H9 (cell line): ENCODE measurements around the gene TTBK1. TPM values are rescaled to one million over a fixed set of nuclear protein-coding genes. Genes with fewer than 3 reads are reported as not detected.

Source experiments
- DNase-seq: peaks from one replicate; pipeline ENCODE4 v3.0.0-alpha.2; 2017
- H2AFZ ChIP-seq: one replicate; pipeline ENCODE4 v1.6.1; 2013; ENCODE audit warnings: mild to moderate bottlenecking, low read length, control low read depth, moderate library complexity
- H2AK5ac ChIP-seq: 2 replicates; pipeline ENCODE4 v1.6.1; 2013; ENCODE audit warnings: low read length, control low read depth, mixed read lengths; ENCODE audit not compliant: insufficient read length
- H2BK120ac ChIP-seq: one replicate; pipeline ENCODE4 v1.6.1; 2013; ENCODE audit warnings: low read depth, mild to moderate bottlenecking, low read length, control low read depth, inconsistent platforms; ENCODE audit not compliant: poor library complexity, severe bottlenecking
- H2BK12ac ChIP-seq: 2 replicates; pipeline ENCODE4 v1.6.1; 2013; ENCODE audit warnings: low read length, control low read depth, mixed read lengths, low read depth; ENCODE audit not compliant: insufficient read length
- H2BK15ac ChIP-seq: 2 replicates; pipeline ENCODE4 v1.6.1; 2013; ENCODE audit warnings: low read depth, low read length, control low read depth
- H2BK20ac ChIP-seq: one replicate; pipeline ENCODE4 v1.6.1; 2013; ENCODE audit warnings: low read depth, mild to moderate bottlenecking, low read length, control low read depth, inconsistent platforms; ENCODE audit not compliant: poor library complexity, severe bottlenecking
- H2BK5ac ChIP-seq: 2 replicates; pipeline ENCODE4 v1.6.1; 2013; ENCODE audit warnings: low read length, control low read depth, mixed read lengths; ENCODE audit not compliant: insufficient read length
- H3K14ac ChIP-seq: 2 replicates; pipeline ENCODE4 v1.6.1; 2013; ENCODE audit warnings: low read length, control low read depth; ENCODE audit not compliant: insufficient read depth
- H3K18ac ChIP-seq: 2 replicates; pipeline ENCODE4 v1.6.1; 2013; ENCODE audit warnings: low read depth, mild to moderate bottlenecking, mixed read lengths, low read length, control low read depth; ENCODE audit not compliant: insufficient read length
- H3K23ac ChIP-seq: 2 replicates; pipeline ENCODE4 v1.6.1; 2013; ENCODE audit warnings: low read length, control low read depth, mixed read lengths, low read depth; ENCODE audit not compliant: insufficient read length
- H3K23me2 ChIP-seq: 2 replicates; pipeline ENCODE4 v1.6.1; 2013; ENCODE audit warnings: low read depth, mild to moderate bottlenecking, mixed read lengths, low read length, control low read depth; ENCODE audit not compliant: insufficient read length, poor library complexity, severe bottlenecking
- H3K27ac ChIP-seq: 2 replicates; pipeline ENCODE4 v1.5.1; 2013; ENCODE audit warnings: low read length, control low read depth, mixed read lengths, low read depth; ENCODE audit not compliant: insufficient read length
- H3K27me3 ChIP-seq: 2 replicates; pipeline ENCODE4 v1.6.1; 2013; ENCODE audit warnings: low read length, control low read depth, inconsistent platforms; ENCODE audit not compliant: insufficient read depth
- H3K4ac ChIP-seq: 2 replicates; pipeline ENCODE4 v1.6.1; 2013; ENCODE audit warnings: low read depth, mild to moderate bottlenecking, control low read depth, inconsistent platforms, low read length, moderate library complexity
- H3K4me1 ChIP-seq: 2 replicates; pipeline ENCODE4 v1.6.1; 2013; ENCODE audit warnings: low read length, control low read depth, inconsistent platforms; ENCODE audit not compliant: insufficient read depth
- H3K4me2 ChIP-seq: 2 replicates; pipeline ENCODE4 v1.6.1; 2013; ENCODE audit warnings: low read length, control low read depth, mixed read lengths; ENCODE audit not compliant: insufficient read length, insufficient read depth
- H3K56ac ChIP-seq: 2 replicates; pipeline ENCODE4 v1.6.1; 2013; ENCODE audit warnings: low read depth, mild to moderate bottlenecking, mixed read lengths, low read length, control low read depth; ENCODE audit not compliant: insufficient read length
- H3K79me1 ChIP-seq: 2 replicates; pipeline ENCODE4 v1.6.1; 2013; ENCODE audit warnings: low read depth, mild to moderate bottlenecking, moderate library complexity, low read length, control low read depth, inconsistent platforms; ENCODE audit not compliant: insufficient read depth, poor library complexity, severe bottlenecking
- H3K79me2 ChIP-seq: 2 replicates; pipeline ENCODE4 v1.6.1; 2013; ENCODE audit warnings: low read length, control low read depth, inconsistent platforms; ENCODE audit not compliant: insufficient read depth
- H3K9ac ChIP-seq: 2 replicates; pipeline ENCODE4 v1.6.1; 2013; ENCODE audit warnings: low read length, control low read depth, mixed read lengths; ENCODE audit not compliant: insufficient read length; ENCODE audit errors: extremely low read depth
- H3K9me3 ChIP-seq: one replicate; pipeline ENCODE4 v1.6.1; 2013; ENCODE audit warnings: low read depth, low read length, inconsistent platforms; ENCODE audit not compliant: control insufficient read depth
- H3T11ph ChIP-seq: one replicate; pipeline ENCODE4 v1.6.1; 2013; ENCODE audit warnings: mild to moderate bottlenecking, low read length, control low read depth, inconsistent platforms
- H4K20me1 ChIP-seq: one replicate; pipeline ENCODE4 v1.6.1; 2013; ENCODE audit not compliant: control insufficient read depth, insufficient read length, insufficient read depth
- H4K5ac ChIP-seq: 2 replicates; pipeline ENCODE4 v1.6.1; 2013; ENCODE audit warnings: low read depth, mild to moderate bottlenecking, mixed read lengths, low read length, control low read depth; ENCODE audit not compliant: insufficient read length
- H4K8ac ChIP-seq: replicated peaks from 2 replicates; pipeline ENCODE4 v1.6.1; 2013; ENCODE audit warnings: low read length, control low read depth, mixed read lengths, low read depth; ENCODE audit not compliant: insufficient read length
- H4K91ac ChIP-seq: 2 replicates; pipeline ENCODE4 v1.6.1; 2013; ENCODE audit warnings: low read depth, mild to moderate bottlenecking, moderate library complexity, mixed read lengths, low read length, control low read depth; ENCODE audit not compliant: insufficient read length
- H3K27ac Mint-ChIP-seq, 3 experiments: 2 replicates in 2 of 3; 3 replicates in 1 of 3; pipeline ENCODE4 v1.8.0; 2020 to 2021; ENCODE audit warnings: mixed read lengths in 3 of 3, mild to moderate bottlenecking in 1 of 3, moderate library complexity in 1 of 3
- H3K27me3 Mint-ChIP-seq: 2 replicates; pipeline ENCODE4 v1.8.0; 2021; ENCODE audit warnings: low read depth, mild to moderate bottlenecking, moderate library complexity, mixed read lengths
- H3K36me3 Mint-ChIP-seq, 3 experiments: 2 replicates in 2 of 3; 3 replicates in 1 of 3; pipeline ENCODE4 v1.8.0; 2020 to 2021; ENCODE audit warnings: low read depth in 3 of 3, mixed read lengths in 3 of 3; ENCODE audit not compliant: insufficient read depth in 1 of 3
- H3K4me1 Mint-ChIP-seq, 2 experiments: 2 replicates each; pipeline ENCODE4 v1.8.0; 2020; ENCODE audit warnings: mixed read lengths in 2 of 2
- H3K4me3 Mint-ChIP-seq, 2 experiments: 2 replicates in 1 of 2; 3 replicates in 1 of 2; pipeline ENCODE4 v1.8.0; 2020 to 2021; ENCODE audit warnings: mild to moderate bottlenecking in 2 of 2, mixed read lengths in 2 of 2, moderate library complexity in 1 of 2
- H3K9me3 Mint-ChIP-seq, 2 experiments: 2 replicates in 1 of 2; 3 replicates in 1 of 2; pipeline ENCODE4 v1.8.0; 2020; ENCODE audit warnings: mild to moderate bottlenecking in 2 of 2, mixed read lengths in 2 of 2, moderate library complexity in 1 of 2
- CTCF ChIP-seq: fragments of 200-600 bp; sonication (generic); conservative IDR thresholded peaks from 3 replicates; pipeline ENCODE4 v1.8.0; 2021; ENCODE audit warnings: antibody characterized with exemption, mild to moderate bottlenecking
- WGBS: extraction: QIAGEN DNeasy Blood & Tissue Kit; methylation state at CpG from one replicate; pipeline ENCODE4 v1.1.7; 2013; ENCODE audit warnings: missing lambda C conversion rate, low lambda C conversion rate, mixed read lengths; ENCODE audit not compliant: insufficient read length; ENCODE audit errors: extremely low coverage; 5-methylcytosine and 5-hydroxymethylcytosine counted together
- total RNA-seq: library from RNA; stranded (reverse); gene quantifications from 2 replicates; pipeline ENCODE4 v1.2.1, GENCODE V29; 2021

Gene TTBK1
- total RNA-seq, 1 experiment from 2014 or later = 1.6 TPM

- no peak overlapping the region for H3K9ac ChIP-seq
- H3K14ac ChIP-seq = no peak overlapping the region
- no peak overlapping the region for H3K23ac ChIP-seq
- H3K27me3 ChIP-seq = peaks cover 12% of the 10 kb centered on the region
- no peak overlapping the region for H2BK120ac ChIP-seq
- H3K27ac ChIP-seq = no peak overlapping the region
- no peak overlapping the region for H3K18ac ChIP-seq
- no peak for TF ChIP-seq CTCF
- no peaks in the 10 kb centered on the region for H3K79me2 ChIP-seq
- DNase-seq = no peak
- Mint-ChIP-seq H3K36me3 (no peaks in the 10 kb centered on the region; a peak in 1 of 7 replicates), H3K27me3 (peaks cover 25% of the 10 kb centered on the region), H3K4me1 (peaks cover 21 to 35% of the 10 kb centered on the region in 2 experiments), H3K4me3 (0 out of 5 replicates have a peak overlapping the region, but pooled peaks of 1 of the 2 experiments have one; percentile 13), H3K9me3 (no peaks in the 10 kb centered on the region; a peak in 1 of 5 replicates), H3K27ac (0 out of 7 replicates have a peak overlapping the region, but pooled peaks of 1 of the 3 experiments have one; percentile 63)
- H3K79me1 ChIP-seq = no peaks in the 10 kb centered on the region
- H3K4me2 ChIP-seq = no peak overlapping the region
- H4K8ac ChIP-seq = no peak overlapping the region
- H2AFZ ChIP-seq = no peak overlapping the region
- no peaks in the 10 kb centered on the region for H4K20me1 ChIP-seq
- H3K4ac ChIP-seq = no peak overlapping the region
- WGBS = no CpG with 5 or more reads among the region's 5 CpGs
- no peak overlapping the region for H3K56ac ChIP-seq
- no peaks in the 10 kb centered on the region for H3K23me2 ChIP-seq
- H4K5ac ChIP-seq = no peak overlapping the region
- H2BK15ac ChIP-seq = no peak overlapping the region
- H2BK12ac ChIP-seq = no peak overlapping the region
- no peak overlapping the region for H2BK5ac ChIP-seq
- H3K4me1 ChIP-seq = peaks cover 7% of the 10 kb centered on the region; the same call in 1 of the 2 replicates
- no peak overlapping the region for H4K91ac ChIP-seq
- no peak overlapping the region for H3T11ph ChIP-seq
- H3K9me3 ChIP-seq = no peaks in the 10 kb centered on the region
- H2BK20ac ChIP-seq = no peak overlapping the region
- no peak overlapping the region for H2AK5ac ChIP-seq
These were observed 21.4 kb downstream of the TTBK1 start for GRCh38 chr6:43264599-43265145.
